AG10803 (cell line): Measurements from ENCODE around the gene GLT8D1.
"Not testable (repeated sequence)": the region's sequence is repeated elsewhere in the genome, so short reads cannot be mapped to it uniquely, and the experiment has no call there.

Experiments used
- DNase-seq: peaks from one replicate; pipeline ENCODE4 v3.0.0; 2010; ENCODE audit warnings: low read depth
- H3K4me3 ChIP-seq: 2 replicates; pipeline ENCODE4 v1.5.1; 2011; ENCODE audit warnings: mild to moderate bottlenecking, low read length, control low read depth
- CTCF ChIP-seq: conservative IDR thresholded peaks from 2 replicates; pipeline ENCODE4 v1.5.1; 2011; ENCODE audit warnings: mild to moderate bottlenecking, low read length, control low read depth, inconsistent platforms

The GLT8D1 gene

GRCh38 chr3:52739730-52740129, 34.1 kb upstream of the GLT8D1 start:
- H3K4me3 ChIP-seq: no peak overlapping the region
- DNase-seq: no peak
- no peak for TF ChIP-seq CTCF

- no peak for TF ChIP-seq CTCF
- DNase-seq: no peak
- H3K4me3 ChIP-seq: no peak overlapping the region
Measured at GRCh38 chr3:52733256-52733891, 27.8 kb upstream of the GLT8D1 start.

GRCh38 chr3:52731590-52731989, 26.0 kb upstream of the GLT8D1 start:
- DNase-seq: no peak
- TF ChIP-seq CTCF: no peak
- H3K4me3 ChIP-seq: no peak overlapping the region

- H3K4me3 ChIP-seq: no peak overlapping the region
- no peak for TF ChIP-seq CTCF
- no peak for DNase-seq
Measured at GRCh38 chr3:52730681-52731080, 25.1 kb upstream of the GLT8D1 start.

GRCh38 chr3:52728753-52729152, 23.2 kb upstream of the GLT8D1 start:
- not testable (repeated sequence) for DNase-seq, H3K4me3 ChIP-seq

- no peak for DNase-seq
- H3K4me3 ChIP-seq: no peak overlapping the region
- TF ChIP-seq CTCF: no peak
Measured at GRCh38 chr3:52724511-52724910, 18.9 kb upstream of the GLT8D1 start.

- no peak for DNase-seq
- H3K4me3 ChIP-seq: no peak overlapping the region
- no peak for TF ChIP-seq CTCF
Measured at GRCh38 chr3:52723935-52724334, 18.3 kb upstream of the GLT8D1 start.

GRCh38 chr3:52722491-52722890, 16.9 kb upstream of the GLT8D1 start:
- TF ChIP-seq CTCF: no peak
- no peak overlapping the region for H3K4me3 ChIP-seq
- DNase-seq: no peak
